MM.1S (cell line): Measurements from ENCODE around the gene CYP2E1.

ENCODE experiments used
- DNase-seq: peaks from one replicate; pipeline ENCODE4 v3.0.0-alpha.2; 2015
- H2AFZ ChIP-seq: fragments of 300-600 bp; sonication (generic); 2 replicates; pipeline ENCODE4 v1.6.0; 2016; ENCODE audit warnings: antibody characterized with exemption, low read length
- H3F3A ChIP-seq: fragments of 300-600 bp; sonication (generic); 2 replicates; pipeline ENCODE4 v1.6.1; 2016; ENCODE audit warnings: mild to moderate bottlenecking, antibody characterized with exemption, low read length, moderate library complexity, mixed read lengths; ENCODE audit not compliant: insufficient read depth
- H3K27ac ChIP-seq: fragments of 300-600 bp; sonication (generic); 2 replicates; pipeline ENCODE4 v1.5.1; 2016; ENCODE audit warnings: mild to moderate bottlenecking, low read length
- H3K27me3 ChIP-seq: fragments of 300-600 bp; sonication (generic); replicated peaks from 2 replicates; pipeline ENCODE4 v1.6.0; 2016; ENCODE audit warnings: low read length; ENCODE audit not compliant: insufficient read depth
- H3K36me3 ChIP-seq: fragments of 300-600 bp; sonication (generic); replicated peaks from 2 replicates; pipeline ENCODE4 v1.6.1; 2016; ENCODE audit warnings: mild to moderate bottlenecking, low read length, mixed read lengths; ENCODE audit not compliant: insufficient read depth
- H3K4me1 ChIP-seq: fragments of 300-600 bp; sonication (generic); 2 replicates; pipeline ENCODE4 v1.6.1; 2016; ENCODE audit warnings: low read length, mixed read lengths
- H3K4me2 ChIP-seq: fragments of 300-600 bp; sonication (generic); 2 replicates; pipeline ENCODE4 v1.6.0; 2016; ENCODE audit warnings: low read depth, low read length
- H3K4me3 ChIP-seq: fragments of 300-600 bp; sonication (generic); 2 replicates; pipeline ENCODE4 v1.5.1; 2016; ENCODE audit warnings: low read length, mixed read lengths
- H3K79me2 ChIP-seq: fragments of 300-600 bp; sonication (generic); 2 replicates; pipeline ENCODE4 v1.6.1; 2016; ENCODE audit warnings: mixed run types, low read length, mixed read lengths
- H3K9ac ChIP-seq: fragments of 300-600 bp; sonication (generic); 2 replicates; pipeline ENCODE4 v1.6.1; 2016; ENCODE audit warnings: low read length, mixed read lengths
- H3K9me2 ChIP-seq: fragments of 300-600 bp; sonication (generic); replicated peaks from 2 replicates; pipeline ENCODE4 v1.6.1; 2016; ENCODE audit warnings: mild to moderate bottlenecking, low read length, mixed read lengths; ENCODE audit not compliant: insufficient read depth
- H3K9me3 ChIP-seq: fragments of 300-600 bp; sonication (generic); replicated peaks from 2 replicates; pipeline ENCODE4 v1.6.1; 2016; ENCODE audit warnings: mild to moderate bottlenecking, low read length, mixed read lengths; ENCODE audit not compliant: insufficient read depth
- H4K20me1 ChIP-seq: fragments of 300-600 bp; sonication (generic); 2 replicates; pipeline ENCODE4 v1.6.1; 2016; ENCODE audit warnings: mild to moderate bottlenecking, low read length, moderate library complexity, mixed read lengths; ENCODE audit not compliant: insufficient read depth
- CTCF ChIP-seq: fragments of 300-600 bp; sonication (generic); IDR thresholded peaks from 2 replicates; pipeline ENCODE4 v1.5.1; 2016; ENCODE audit warnings: antibody characterized with exemption, low read length, mixed read lengths
- EZH2 ChIP-seq: fragments of 300-600 bp; sonication (generic); optimal IDR thresholded peaks from 2 replicates; pipeline ENCODE3; 2017; ENCODE audit warnings: low read depth, mild to moderate bottlenecking, antibody characterized with exemption, low read length, mixed read lengths
- EZH2phosphoT487 ChIP-seq: fragments of 300-600 bp; sonication (generic); IDR thresholded peaks from 2 replicates; pipeline ENCODE4 v1.6.1; 2018; ENCODE audit warnings: antibody characterized with exemption, low read length

CYP2E1 gene

GRCh38 chr10:133528296-133528844 lies 1.2 kb downstream of the CYP2E1 start:
- no peaks in the 10 kb centered on the region for H3K4me1 ChIP-seq
- no peaks in the 10 kb centered on the region for H4K20me1 ChIP-seq
- no peaks in the 10 kb centered on the region for H3K9me2 ChIP-seq
- H3F3A ChIP-seq, result no peaks in the 10 kb centered on the region
- H2AFZ ChIP-seq, result no peak overlapping the region
- H3K79me2 ChIP-seq, result no peaks in the 10 kb centered on the region
- no peaks in the 10 kb centered on the region for H3K9me3 ChIP-seq
- H3K36me3 ChIP-seq, result no peaks in the 10 kb centered on the region
- no peak for DNase-seq
- TF ChIP-seq EZH2, result no peak
- no peak for TF ChIP-seq EZH2phosphoT487
- TF ChIP-seq CTCF, result no peak
- H3K4me3 ChIP-seq, result no peak overlapping the region
- no peak overlapping the region for H3K4me2 ChIP-seq
- peaks cover 48% of the 10 kb centered on the region for H3K27me3 ChIP-seq
- no peak overlapping the region for H3K9ac ChIP-seq
- no peak overlapping the region for H3K27ac ChIP-seq

GRCh38 chr10:133528845-133529575 lies 1.8 kb downstream of the CYP2E1 start:
- H3K9ac ChIP-seq, result no peak overlapping the region
- DNase-seq, result no peak
- no peak overlapping the region for H3K4me3 ChIP-seq

GRCh38 chr10:133529576-133529946 lies 2.4 kb downstream of the CYP2E1 start:
- H3K9me3 ChIP-seq, result no peaks in the 10 kb centered on the region
- H3K9ac ChIP-seq, result no peak overlapping the region
- H3K4me3 ChIP-seq, result no peak overlapping the region
- no peaks in the 10 kb centered on the region for H3K9me2 ChIP-seq
- no peaks in the 10 kb centered on the region for H3K36me3 ChIP-seq
- no peaks in the 10 kb centered on the region for H3K4me1 ChIP-seq
- H3K4me2 ChIP-seq, result no peak overlapping the region
- no peak for DNase-seq
- H3K79me2 ChIP-seq, result no peaks in the 10 kb centered on the region
- no peaks in the 10 kb centered on the region for H4K20me1 ChIP-seq
- no peaks in the 10 kb centered on the region for H3F3A ChIP-seq
- no peak overlapping the region for H3K27ac ChIP-seq
- H3K27me3 ChIP-seq, result peaks cover 37% of the 10 kb centered on the region
- H2AFZ ChIP-seq, result no peak overlapping the region
- TF ChIP-seq CTCF, result no peak
- TF ChIP-seq EZH2, result no peak
- TF ChIP-seq EZH2phosphoT487, result no peak

More at GRCh38 chr10:133528845-133529575, 1.8 kb downstream of the CYP2E1 start:
- Histone ChIP-seq H3K4me2 (no peak overlapping the region), H3K9me3 (no peaks in the 10 kb centered on the region), H3K36me3 (no peaks in the 10 kb centered on the region), H3K27ac (no peak overlapping the region), H3K27me3 (peaks cover 41% of the 10 kb centered on the region), H2AFZ (no peak overlapping the region), H3K4me1 (no peaks in the 10 kb centered on the region), H3F3A (no peaks in the 10 kb centered on the region), H4K20me1 (no peaks in the 10 kb centered on the region), H3K9me2 (no peaks in the 10 kb centered on the region), H3K79me2 (no peaks in the 10 kb centered on the region)
- TF ChIP-seq EZH2phosphoT487 (no peak), EZH2 (no peak), CTCF (no peak)
